Neural cell (in vitro differentiated cells): ENCODE data around the gene GID4.

Source experiments
- CTCF ChIP-seq: fragments of 450-650 bp; IDR thresholded peaks from 2 replicates; pipeline ENCODE4 v1.5.1; 2014; ENCODE audit warnings: antibody characterized with exemption, mild to moderate bottlenecking, moderate library complexity; ENCODE audit not compliant: poor library complexity, severe bottlenecking
- EP300 ChIP-seq: fragments of 450-650 bp; conservative IDR thresholded peaks from 2 replicates; pipeline ENCODE4 v1.6.1; 2014; ENCODE audit warnings: antibody characterized with exemption, mild to moderate bottlenecking, moderate library complexity; ENCODE audit not compliant: poor library complexity, severe bottlenecking
- EZH2 ChIP-seq: fragments of 200-600, 300-800 bp; shearing (Covaris generic), sonication (generic); IDR thresholded peaks from 2 replicates; pipeline ENCODE4 v1.6.1; 2014; ENCODE audit warnings: antibody characterized with exemption, low read length, borderline replicate concordance, mild to moderate bottlenecking; ENCODE audit not compliant: insufficient read depth, poor library complexity, severe bottlenecking
- MXI1 ChIP-seq: fragments of 450-650 bp; conservative IDR thresholded peaks from 2 replicates; pipeline ENCODE4 v1.6.1; 2014; ENCODE audit warnings: antibody characterized with exemption, mild to moderate bottlenecking; ENCODE audit not compliant: poor library complexity, severe bottlenecking
- POLR2AphosphoS5 ChIP-seq: IDR thresholded peaks from 2 replicates; pipeline ENCODE4 v1.6.1; 2012
- RAD21 ChIP-seq: fragments of 450-650 bp; conservative IDR thresholded peaks from 2 replicates; pipeline ENCODE4 v1.6.1; 2014; ENCODE audit warnings: antibody characterized with exemption, mild to moderate bottlenecking, moderate library complexity
- SMC3 ChIP-seq: fragments of 450-650 bp; conservative IDR thresholded peaks from 2 replicates; pipeline ENCODE4 v1.6.1; 2014; ENCODE audit warnings: antibody characterized with exemption, mild to moderate bottlenecking, moderate library complexity; ENCODE audit not compliant: poor library complexity
- TAF1 ChIP-seq: IDR thresholded peaks from 2 replicates; pipeline ENCODE4 v1.6.1; 2012; ENCODE audit warnings: low read depth

DNA sequence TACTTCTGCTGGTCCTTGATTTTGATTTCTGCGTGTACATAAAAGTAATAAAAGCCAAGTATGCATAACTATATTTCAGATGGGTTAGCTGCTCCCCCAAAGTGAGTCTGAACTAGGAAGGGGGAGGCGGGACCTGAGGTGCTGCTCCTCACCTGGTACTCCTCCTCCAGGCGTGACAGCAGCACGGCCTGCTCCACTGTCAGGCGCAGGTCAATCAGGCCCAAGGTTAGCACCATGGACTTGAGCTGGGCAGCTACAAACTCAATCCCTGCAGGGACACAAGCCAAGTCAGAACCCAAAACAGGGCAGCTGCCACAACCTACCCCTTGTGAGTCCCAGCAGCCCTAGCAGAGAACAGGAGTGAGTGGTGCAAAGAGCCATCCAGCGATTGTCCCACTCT is 18.2 kb upstream of the GID4 start:
- TF ChIP-seq CTCF: no peak
- no peak for TF ChIP-seq TAF1
- no peak for TF ChIP-seq EZH2
- no peak for TF ChIP-seq SMC3
- no peak for TF ChIP-seq RAD21
- no peak for TF ChIP-seq POLR2AphosphoS5
- no peak for TF ChIP-seq MXI1
- no peak for TF ChIP-seq EP300
